ENCODE measurements around the gene MEGF11. TPM values are rescaled to one million over a fixed set of nuclear protein-coding genes. Genes with fewer than 3 reads are reported as not detected.
A peak's percentile ranks its signal among the peaks of the same experiment; 100 is the strongest.

The MEGF11 gene
- total and polyA plus RNA-seq, 8 donors: 0.05 to 0.92 (median 0.14) TPM; not detected in 4

GRCh38 chr15:66131831-66132230, 121.7 kb downstream of the MEGF11 start:
- peaks cover 0 to 18% (median 0%) of the 10 kb centered on the region in 3 donors for H3K27me3 ChIP-seq
- H3K9me3 ChIP-seq: no peaks in the 10 kb centered on the region
- no peaks in the 10 kb centered on the region for H3K36me3 ChIP-seq
- no peak overlapping the region for H3K27ac ChIP-seq
- H3K4me3 ChIP-seq: no peak overlapping the region
- TF ChIP-seq POLR2AphosphoS5 (IDR thresholded peaks at IDR 0.05): no peak
- no peak for TF ChIP-seq POLR2A (IDR thresholded peaks at IDR 0.05)
- intact Hi-C loops (cut with DNase I; ENCODE audit: low total_unique reads): no loop called here
- DNase-seq: no peak
- peaks cover 0 to 27% (median 12%) of the 10 kb centered on the region in 4 donors for H3K4me1 ChIP-seq
- 70 to 96% (median 88%) methylated on average over 3 to 6 of the region's 6 CpGs for WGBS, 5 donors

GRCh38 chr15:66131200-66131599, 122.3 kb downstream of the MEGF11 start:
- intact Hi-C loops (cut with DNase I; ENCODE audit: low total_unique reads): no loop called here
- H3K27ac ChIP-seq: peak overlapping the region in 1 of 5 donors; percentile 2
- TF ChIP-seq POLR2AphosphoS5 (IDR thresholded peaks at IDR 0.05) (no peak), EP300 (IDR thresholded peaks at IDR 0.05) (no peak), CTCF (IDR thresholded peaks at IDR 0.05) (no peak), POLR2A (IDR thresholded peaks at IDR 0.05) (no peak)
- no peaks in the 10 kb centered on the region for H3K9me3 ChIP-seq
- DNase-seq: peak in 1 of 2 donors; percentile 62
- 32 to 70% (median 44%) methylated on average over 4 of the region's 4 CpGs for WGBS, 5 donors
- H3K27me3 ChIP-seq: peaks cover 0 to 21% (median 0%) of the 10 kb centered on the region in 3 donors
- H3K4me3 ChIP-seq: no peak overlapping the region
- H3K4me1 ChIP-seq: peaks cover 0 to 27% (median 12%) of the 10 kb centered on the region in 4 donors
- H3K36me3 ChIP-seq: no peaks in the 10 kb centered on the region

GRCh38 chr15:66130496-66131034, 123.0 kb downstream of the MEGF11 start:
- TF ChIP-seq CTCF (IDR thresholded peaks at IDR 0.05): no peak
- no peak for TF ChIP-seq EP300 (IDR thresholded peaks at IDR 0.05)
- no peak for TF ChIP-seq POLR2A (IDR thresholded peaks at IDR 0.05)
- TF ChIP-seq POLR2AphosphoS5 (IDR thresholded peaks at IDR 0.05): no peak
- DNase-seq: no peak
- Histone ChIP-seq H3K27ac (no peak overlapping the region), H3K36me3 (no peaks in the 10 kb centered on the region), H3K4me1 (peaks cover 0 to 27% (median 12%) of the 10 kb centered on the region in 4 donors), H3K4me3 (no peak overlapping the region), H3K9me3 (no peaks in the 10 kb centered on the region), H3K27me3 (peaks cover 0 to 27% (median 0%) of the 10 kb centered on the region in 3 donors)
- intact Hi-C loops (cut with DNase I; ENCODE audit: low total_unique reads): no loop called here
- 55 to 80% (median 71%) methylated on average over 3 of the region's 3 CpGs for WGBS, 5 donors

GRCh38 chr15:66129586-66129985, 124.0 kb downstream of the MEGF11 start:
- WGBS, 5 donors: 24 to 45% (median 32%) methylated on average over 7 of the region's 7 CpGs
- Histone ChIP-seq H3K27ac (no peak overlapping the region), H3K27me3 (peaks cover 0 to 36% (median 0%) of the 10 kb centered on the region in 3 donors), H3K4me3 (no peak overlapping the region), H3K9me3 (no peaks in the 10 kb centered on the region), H3K4me1 (peaks cover 0 to 27% (median 12%) of the 10 kb centered on the region in 4 donors), H3K36me3 (no peaks in the 10 kb centered on the region)
- intact Hi-C loops (cut with DNase I; ENCODE audit: low total_unique reads): no loop called here
- TF ChIP-seq EP300 (IDR thresholded peaks at IDR 0.05) (no peak), POLR2A (IDR thresholded peaks at IDR 0.05) (no peak)
- no peak for DNase-seq

GRCh38 chr15:66128116-66128680, 125.4 kb downstream of the MEGF11 start:
- no peaks in the 10 kb centered on the region for H3K9me3 ChIP-seq
- 59 to 72% (median 69%) methylated on average over 8 of the region's 8 CpGs for WGBS, 5 donors
- no peak for DNase-seq
- no peak for TF ChIP-seq EP300 (IDR thresholded peaks at IDR 0.05)
- TF ChIP-seq CTCF (IDR thresholded peaks at IDR 0.05): no peak
- TF ChIP-seq POLR2AphosphoS5 (IDR thresholded peaks at IDR 0.05): no peak
- no peak for TF ChIP-seq POLR2A (IDR thresholded peaks at IDR 0.05)
- intact Hi-C loops (cut with DNase I; ENCODE audit: low total_unique reads): no loop called here
- peaks cover 0 to 41% (median 0%) of the 10 kb centered on the region in 3 donors for H3K27me3 ChIP-seq
- no peak overlapping the region for H3K4me3 ChIP-seq
- peaks cover 0 to 27% (median 12%) of the 10 kb centered on the region in 4 donors for H3K4me1 ChIP-seq
- no peak overlapping the region for H3K27ac ChIP-seq
- H3K36me3 ChIP-seq: no peaks in the 10 kb centered on the region
